Activated CD8-positive, alpha-beta T cell treated with anti-CD3 and anti-CD28 coated beads, Interleukin-2, amount 10 ng/mL, durations not matched to agents 7 days and 5 days (primary cell): ENCODE results near the gene PDGFB. TPM values are rescaled to one million over a fixed set of nuclear protein-coding genes. Genes with fewer than 3 reads are reported as not detected.

Source experiments
- ATAC-seq: fragments of 150-1000 bp; cut with Tn5 transposase; one replicate; pipeline ENCODE4 v1.10.0; 2021; ENCODE audit warnings: moderate library complexity
- CTCF ChIA-PET: fragments of 350-600 bp; sonication (Branson Sonifier 250); formaldehyde crosslinking; loops from one replicate; lab custom pipeline; 2021; ENCODE audit warnings: antibody characterized with exemption; lab: Charles Lee
- POLR2A ChIA-PET: fragments of 350-600 bp; sonication (Branson Sonifier 250); formaldehyde crosslinking; loops from one replicate; lab custom pipeline; 2021; ENCODE audit warnings: antibody characterized with exemption; lab: Charles Lee
- DNase-seq: peaks from one replicate; pipeline ENCODE4 v3.0.0-alpha.2; 2020
- H3K27ac Mint-ChIP-seq: one replicate; pipeline ENCODE4 v1.8.0; 2021; ENCODE audit warnings: mild to moderate bottlenecking, mixed read lengths
- H3K27me3 Mint-ChIP-seq: one replicate; pipeline ENCODE4 v1.8.0; 2021; ENCODE audit warnings: low read depth, mixed read lengths
- H3K36me3 Mint-ChIP-seq: one replicate; pipeline ENCODE4 v1.8.0; 2021; ENCODE audit warnings: low read depth, mixed read lengths
- H3K4me1 Mint-ChIP-seq: one replicate; pipeline ENCODE4 v1.8.0; 2021; ENCODE audit warnings: low read depth, mixed read lengths
- H3K4me3 Mint-ChIP-seq: one replicate; pipeline ENCODE4 v1.8.0; 2021; ENCODE audit warnings: mild to moderate bottlenecking, mixed read lengths
- H3K9me3 Mint-ChIP-seq: one replicate; pipeline ENCODE4 v1.8.0; 2022; ENCODE audit warnings: mixed read lengths; ENCODE audit not compliant: insufficient read depth
- total RNA-seq, 2 experiments: library from RNA; stranded (reverse); gene quantifications; one replicate each; pipeline ENCODE4 v1.2.3, GENCODE V29; 2021

Gene PDGFB
- total RNA-seq, 2 experiments from 2014 or later: 0.18 to 0.34 TPM

GRCh38 chr22:39273950-39274887 is 29.4 kb upstream of the PDGFB start:
- no peak for ATAC-seq
- Mint-ChIP-seq H3K27ac (no peak overlapping the region), H3K4me1 (no peaks in the 10 kb centered on the region), H3K9me3 (peaks cover 6% of the 10 kb centered on the region), H3K4me3 (no peak overlapping the region), H3K36me3 (no peaks in the 10 kb centered on the region), H3K27me3 (peaks cover 11% of the 10 kb centered on the region)
- POLR2A ChIA-PET: no interaction called here
- CTCF ChIA-PET: no interaction called here
- DNase-seq: no peak

- Mint-ChIP-seq H3K27ac (no peak overlapping the region), H3K27me3 (peaks cover 1% of the 10 kb centered on the region), H3K4me3 (no peak overlapping the region), H3K4me1 (peaks cover 6% of the 10 kb centered on the region), H3K36me3 (no peaks in the 10 kb centered on the region), H3K9me3 (no peaks in the 10 kb centered on the region)
- CTCF ChIA-PET: no interaction called here
- ATAC-seq (no peak), DNase-seq (no peak)
- POLR2A ChIA-PET: no interaction called here
Observed at GRCh38 chr22:39270792-39271191, 26.0 kb upstream of the PDGFB start.

- Mint-ChIP-seq H3K4me3 (no peak overlapping the region), H3K27me3 (no peaks in the 10 kb centered on the region), H3K36me3 (no peaks in the 10 kb centered on the region), H3K4me1 (peaks cover 6% of the 10 kb centered on the region), H3K9me3 (no peaks in the 10 kb centered on the region), H3K27ac (no peak overlapping the region)
- POLR2A ChIA-PET: no interaction called here
- ATAC-seq (no peak), DNase-seq (no peak)
- CTCF ChIA-PET: no interaction called here
Observed at GRCh38 chr22:39270280-39270679, 25.5 kb upstream of the PDGFB start.

GRCh38 chr22:39269095-39269790 is 24.5 kb upstream of the PDGFB start:
- Mint-ChIP-seq H3K36me3 (no peaks in the 10 kb centered on the region), H3K27me3 (no peaks in the 10 kb centered on the region), H3K4me3 (no peak overlapping the region), H3K9me3 (no peaks in the 10 kb centered on the region), H3K4me1 (peaks cover 6% of the 10 kb centered on the region), H3K27ac (no peak overlapping the region)
- ChIA-PET POLR2A (interaction anchor here (2.0 kb wide), 1 partner anchor 50 kb away, joined by 5 read pairs; the partner anchor contains the start of gene RPL3), CTCF (interaction anchor here (0.8 to 0.9 kb wide), 2 partner anchors 47 to 98 kb away, joined by 3 to 4 read pairs; no protein-coding TSS in a partner anchor)
- DNase-seq: no peak
- no peak for ATAC-seq

GRCh38 chr22:39268645-39269044 is 23.9 kb upstream of the PDGFB start:
- H3K9me3 Mint-ChIP-seq: no peaks in the 10 kb centered on the region
- no peaks in the 10 kb centered on the region for H3K36me3 Mint-ChIP-seq
- ATAC-seq (no peak), DNase-seq (no peak)
- no peak overlapping the region for H3K4me3 Mint-ChIP-seq
- no peak overlapping the region for H3K27ac Mint-ChIP-seq
- CTCF ChIA-PET: interaction anchor here (0.8 to 0.9 kb wide), 2 partner anchors 47 to 97 kb away, joined by 3 to 4 read pairs; no protein-coding TSS in a partner anchor
- H3K27me3 Mint-ChIP-seq: no peaks in the 10 kb centered on the region
- H3K4me1 Mint-ChIP-seq: peaks cover 6% of the 10 kb centered on the region
- POLR2A ChIA-PET: interaction anchor here (2.0 kb wide), 1 partner anchor 50 kb away, joined by 5 read pairs; the partner anchor contains the start of gene RPL3

GRCh38 chr22:39267974-39268373 is 23.2 kb upstream of the PDGFB start:
- Mint-ChIP-seq H3K27me3 (no peaks in the 10 kb centered on the region), H3K4me3 (no peak overlapping the region), H3K27ac (no peak overlapping the region), H3K9me3 (no peaks in the 10 kb centered on the region), H3K36me3 (no peaks in the 10 kb centered on the region), H3K4me1 (peaks cover 6% of the 10 kb centered on the region)
- CTCF ChIA-PET: no interaction called here
- ATAC-seq: no peak
- POLR2A ChIA-PET: interaction anchor here (2.0 kb wide), 1 partner anchor 51 kb away, joined by 5 read pairs; the partner anchor contains the start of gene RPL3
- DNase-seq: no peak

- ATAC-seq (peak; percentile 27), DNase-seq (no peak)
- no peak overlapping the region for H3K4me3 Mint-ChIP-seq
- peak overlapping the region; percentile 69 for H3K27ac Mint-ChIP-seq
- peaks cover 6% of the 10 kb centered on the region for H3K4me1 Mint-ChIP-seq
- no peaks in the 10 kb centered on the region for H3K36me3 Mint-ChIP-seq
- H3K9me3 Mint-ChIP-seq: no peaks in the 10 kb centered on the region
- CTCF ChIA-PET: no interaction called here
- H3K27me3 Mint-ChIP-seq: no peaks in the 10 kb centered on the region
- POLR2A ChIA-PET: no interaction called here
Observed at GRCh38 chr22:39266398-39267030, 21.7 kb upstream of the PDGFB start.

GRCh38 chr22:39265143-39265886 is 20.5 kb upstream of the PDGFB start:
- Mint-ChIP-seq H3K36me3 (no peaks in the 10 kb centered on the region), H3K27me3 (no peaks in the 10 kb centered on the region), H3K9me3 (no peaks in the 10 kb centered on the region), H3K4me3 (no peak overlapping the region), H3K4me1 (peaks cover 6% of the 10 kb centered on the region), H3K27ac (no peak overlapping the region)
- ChIA-PET POLR2A (no interaction called here), CTCF (no interaction called here)
- no peak for ATAC-seq
- no peak for DNase-seq

- POLR2A ChIA-PET: no interaction called here
- Mint-ChIP-seq H3K27ac (no peak overlapping the region), H3K9me3 (no peaks in the 10 kb centered on the region), H3K36me3 (no peaks in the 10 kb centered on the region), H3K4me3 (no peak overlapping the region), H3K27me3 (no peaks in the 10 kb centered on the region), H3K4me1 (peaks cover 6% of the 10 kb centered on the region)
- no peak for DNase-seq
- no peak for ATAC-seq
- CTCF ChIA-PET: no interaction called here
Observed at GRCh38 chr22:39264349-39265038, 19.7 kb upstream of the PDGFB start.

GRCh38 chr22:39263626-39264348 is 19.0 kb upstream of the PDGFB start:
- ATAC-seq: no peak
- H3K27me3 Mint-ChIP-seq: no peaks in the 10 kb centered on the region
- H3K27ac Mint-ChIP-seq: no peak overlapping the region
- H3K9me3 Mint-ChIP-seq: no peaks in the 10 kb centered on the region
- DNase-seq: no peak
- POLR2A ChIA-PET: no interaction called here
- H3K4me3 Mint-ChIP-seq: no peak overlapping the region
- CTCF ChIA-PET: no interaction called here
- H3K36me3 Mint-ChIP-seq: no peaks in the 10 kb centered on the region
- H3K4me1 Mint-ChIP-seq: peaks cover 6% of the 10 kb centered on the region
